HCT116 (cell line): ENCODE data around the gene MTHFD2L. TPM values are rescaled to one million over a fixed set of nuclear protein-coding genes. Genes with fewer than 3 reads are reported as not detected.

ENCODE experiments used
- ATAC-seq: fragments of 200-7000 bp; cut with Tn5 transposase; 2 replicates; pipeline ENCODE4 v1.9.1; 2020; ENCODE audit warnings: mild to moderate bottlenecking, moderate library complexity
- BruUV-seq: library from RNA; stranded (reverse); fragments of 400-500 nt; replicated peaks from 2 replicates; lab custom pipeline; 2021; lab: Mats Ljungman, UMichigan
- CTCF ChIA-PET: fragments of 300-600 bp; sonication (Branson Sonifier 250); formaldehyde crosslinking; loops from one replicate; lab custom pipeline; 2021; ENCODE audit warnings: antibody characterized with exemption; lab: Charles Lee
- POLR2A ChIA-PET: fragments of 300-600, 350-600 bp; sonication (Branson Sonifier 250); formaldehyde crosslinking; loops from one replicate; lab custom pipeline; 2021; ENCODE audit warnings: antibody characterized with exemption; lab: Charles Lee
- RAD21 ChIA-PET, 2 experiments: fragments of 300-600 bp; sonication (Branson Sonifier 250); formaldehyde crosslinking; loops; one replicate each; lab custom pipeline; 2023; ENCODE audit warnings: low total read pairs in 2 of 2; ENCODE audit not compliant: uncharacterized antibody in 2 of 2, unreplicated experiment in 2 of 2, low non-redundant PET in 1 of 2; lab: Charles Lee
- DNase-seq: peaks from one replicate; pipeline ENCODE4 v3.0.0-alpha.2; 2010; ENCODE audit warnings: low read depth, low spot score
- H2AFZ ChIP-seq: fragments of 200-600 bp; shearing (Covaris generic), sonication (generic); 2 replicates; pipeline ENCODE4 v1.6.1; 2017; ENCODE audit warnings: low read depth, mixed run types, mixed read lengths, antibody characterized with exemption, low read length; ENCODE audit not compliant: poor library complexity, severe bottlenecking
- H3K27ac ChIP-seq: 2 replicates; pipeline ENCODE4 v1.5.1; 2012; ENCODE audit warnings: low read depth, low read length
- H3K27me3 ChIP-seq: fragments of 200-600 bp; sonication (generic); 2 replicates; pipeline ENCODE4 v1.6.1; 2016; ENCODE audit warnings: mixed run types, low read length, mixed read lengths; ENCODE audit not compliant: insufficient read depth
- H3K36me3 ChIP-seq, 2 experiments: fragments of 200-500 bp in 1 of 2; fragments of 200-600 bp in 1 of 2; sonication (Bioruptor generic) in 1 of 2; sonication (generic) in 1 of 2; 2 replicates each; pipeline versions ENCODE4 v1.5.1 to v1.6.1; 2014 to 2016; ENCODE audit warnings: low read length in 2 of 2, inconsistent platforms in 1 of 2, mixed read lengths in 1 of 2, mixed run types in 1 of 2; ENCODE audit not compliant: insufficient read depth in 2 of 2, control insufficient read depth in 1 of 2
- H3K4me1 ChIP-seq, 2 experiments: fragments of 200-600 bp in 1 of 2; sonication (generic) in 1 of 2; 2 replicates each; pipeline versions ENCODE4 v1.5.1 to v1.6.1; 2012 to 2017; ENCODE audit warnings: low read length in 2 of 2, inconsistent platforms in 1 of 2, mild to moderate bottlenecking in 1 of 2, mixed read lengths in 1 of 2, mixed run types in 1 of 2, moderate library complexity in 1 of 2; ENCODE audit not compliant: insufficient read depth in 2 of 2, control insufficient read depth in 1 of 2
- H3K4me2 ChIP-seq: fragments of 200-600 bp; sonication (generic); 2 replicates; pipeline ENCODE4 v1.6.1; 2017; ENCODE audit warnings: mixed run types, low read length, mixed read lengths
- H3K4me3 ChIP-seq, 2 experiments: fragments of 200-600 bp in 1 of 2; sonication (generic) in 1 of 2; replicated peaks in 1 of 2; 2 replicates each; pipeline ENCODE4 v1.5.1; 2011 to 2016; ENCODE audit warnings: low read length in 2 of 2, control low read depth in 1 of 2, low read depth in 1 of 2, mild to moderate bottlenecking in 1 of 2, mixed read lengths in 1 of 2, mixed run types in 1 of 2
- H3K79me2 ChIP-seq: fragments of 200-600 bp; sonication (generic); 2 replicates; pipeline ENCODE4 v1.6.1; 2017; ENCODE audit warnings: mild to moderate bottlenecking, mixed run types, low read length, moderate library complexity, mixed read lengths; ENCODE audit not compliant: insufficient read depth
- H3K9ac ChIP-seq: fragments of 200-600 bp; sonication (generic); 2 replicates; pipeline ENCODE4 v1.6.1; 2016; ENCODE audit warnings: low read length, mixed read lengths
- H3K9me2 ChIP-seq: fragments of 200-600 bp; sonication (generic), shearing (Covaris generic); 2 replicates; pipeline ENCODE4 v1.6.1; 2017; ENCODE audit warnings: mixed run types, mild to moderate bottlenecking, moderate library complexity; ENCODE audit not compliant: insufficient read depth
- H3K9me3 ChIP-seq, 2 experiments: fragments of 200-500 bp in 1 of 2; fragments of 200-600 bp in 1 of 2; sonication (Bioruptor generic) in 1 of 2; sonication (generic) in 1 of 2; 2 replicates each; pipeline ENCODE4 v1.6.1; 2014 to 2017; ENCODE audit warnings: low read length in 2 of 2, mixed read lengths in 2 of 2, inconsistent platforms in 1 of 2, low read depth in 1 of 2, mild to moderate bottlenecking in 1 of 2, mixed run types in 1 of 2, moderate library complexity in 1 of 2; ENCODE audit not compliant: control insufficient read depth in 1 of 2, insufficient read depth in 1 of 2
- H4K20me1 ChIP-seq: fragments of 200-600 bp; sonication (generic), shearing (Covaris generic); 2 replicates; pipeline ENCODE4 v1.6.1; 2017; ENCODE audit warnings: mixed run types, mild to moderate bottlenecking, moderate library complexity; ENCODE audit not compliant: insufficient read depth
- CBX3 ChIP-seq: IDR thresholded peaks from 2 replicates; pipeline ENCODE4 v1.6.1; 2012; ENCODE audit warnings: low read depth
- CEBPB ChIP-seq: IDR thresholded peaks from 2 replicates; pipeline ENCODE4 v1.6.1; 2012; ENCODE audit warnings: low read depth
- FOSL1 ChIP-seq: IDR thresholded peaks from 2 replicates; pipeline ENCODE4 v1.6.1; 2012; ENCODE audit warnings: low read depth
- POLR2A ChIP-seq: IDR thresholded peaks from 2 replicates; pipeline ENCODE4 v1.7.0; 2011; ENCODE audit warnings: borderline replicate concordance; ENCODE audit not compliant: insufficient read depth, insufficient read length; ENCODE audit errors: extremely low read depth
- POLR2AphosphoS5 ChIP-seq: IDR thresholded peaks from 2 replicates; pipeline ENCODE4 v1.6.1; 2011; ENCODE audit warnings: mild to moderate bottlenecking, low read depth, low read length, moderate library complexity
- SP1 ChIP-seq: IDR thresholded peaks from 2 replicates; pipeline ENCODE4 v1.6.1; 2012; ENCODE audit warnings: low read depth
- ZNF274 ChIP-seq: fragments of 200-500 bp; sonication (Bioruptor generic); IDR thresholded peaks from 2 replicates; pipeline ENCODE4 v1.6.1; 2014; ENCODE audit warnings: mild to moderate bottlenecking, low read depth, low read length, inconsistent platforms
- intact Hi-C: fragments of 100-400 bp; cut with micrococcal nuclease; formaldehyde crosslinking; loops from 2 replicates; pipeline ENCODE4 v1.10.0; 2022
- total RNA-seq: library from RNA; stranded (reverse); gene quantifications from one replicate; pipeline ENCODE4 v1.2.1, GENCODE V29; 2021; ENCODE audit not compliant: unreplicated experiment
- TF ChIP-seq, protein P1 (sequence below): IDR thresholded peaks from 2 replicates; pipeline ENCODE4 v1.6.1; 2012; ENCODE audit warnings: low read depth
- TF ChIP-seq, protein P2 (sequence below): IDR thresholded peaks from 2 replicates; pipeline ENCODE4 v1.6.1; 2012
- TF ChIP-seq, protein P3 (sequence below): IDR thresholded peaks from 2 replicates; pipeline ENCODE4 v1.6.1; 2011; ENCODE audit warnings: mild to moderate bottlenecking, low read length, moderate library complexity; ENCODE audit not compliant: insufficient replicate concordance; ENCODE audit errors: extremely low read depth

The MTHFD2L gene
- total RNA-seq, 1 experiment from 2014 or later = 15.0 TPM

DNA sequence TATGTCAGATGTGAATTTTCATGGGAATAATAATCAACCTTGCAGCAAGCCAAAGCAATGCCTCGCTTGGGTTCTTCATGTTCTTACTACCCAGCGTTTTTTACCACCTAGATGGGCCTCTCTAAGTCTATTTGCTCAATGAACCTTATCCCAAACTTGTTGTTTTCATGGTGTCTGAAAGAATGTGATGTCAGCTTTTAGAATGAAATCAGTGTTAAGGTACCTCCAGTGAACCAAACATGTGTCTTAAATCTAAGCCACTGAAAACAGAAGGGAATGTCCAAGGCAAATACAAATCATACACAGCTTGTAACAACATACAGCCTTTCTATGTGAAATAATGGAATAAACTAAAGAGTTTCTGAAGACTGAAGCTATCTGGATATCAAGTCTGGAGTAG, 157.0 kb downstream of the MTHFD2L start:
- no TSS peak for BruUV-seq
- Histone ChIP-seq H3K4me3 (no peak overlapping the region), H3K4me2 (no peak overlapping the region), H3K9ac (no peak overlapping the region), H3K27me3 (no peaks in the 10 kb centered on the region), H4K20me1 (no peaks in the 10 kb centered on the region), H2AFZ (no peak overlapping the region)
- CTCF ChIA-PET = interaction anchor here (1.0 kb wide), 1 partner anchor 125 kb away, joined by 3 read pairs; no protein-coding TSS in a partner anchor
- ATAC-seq = no peak
- RAD21 ChIA-PET = no interaction called here
- TF ChIP-seq, protein P1, sequence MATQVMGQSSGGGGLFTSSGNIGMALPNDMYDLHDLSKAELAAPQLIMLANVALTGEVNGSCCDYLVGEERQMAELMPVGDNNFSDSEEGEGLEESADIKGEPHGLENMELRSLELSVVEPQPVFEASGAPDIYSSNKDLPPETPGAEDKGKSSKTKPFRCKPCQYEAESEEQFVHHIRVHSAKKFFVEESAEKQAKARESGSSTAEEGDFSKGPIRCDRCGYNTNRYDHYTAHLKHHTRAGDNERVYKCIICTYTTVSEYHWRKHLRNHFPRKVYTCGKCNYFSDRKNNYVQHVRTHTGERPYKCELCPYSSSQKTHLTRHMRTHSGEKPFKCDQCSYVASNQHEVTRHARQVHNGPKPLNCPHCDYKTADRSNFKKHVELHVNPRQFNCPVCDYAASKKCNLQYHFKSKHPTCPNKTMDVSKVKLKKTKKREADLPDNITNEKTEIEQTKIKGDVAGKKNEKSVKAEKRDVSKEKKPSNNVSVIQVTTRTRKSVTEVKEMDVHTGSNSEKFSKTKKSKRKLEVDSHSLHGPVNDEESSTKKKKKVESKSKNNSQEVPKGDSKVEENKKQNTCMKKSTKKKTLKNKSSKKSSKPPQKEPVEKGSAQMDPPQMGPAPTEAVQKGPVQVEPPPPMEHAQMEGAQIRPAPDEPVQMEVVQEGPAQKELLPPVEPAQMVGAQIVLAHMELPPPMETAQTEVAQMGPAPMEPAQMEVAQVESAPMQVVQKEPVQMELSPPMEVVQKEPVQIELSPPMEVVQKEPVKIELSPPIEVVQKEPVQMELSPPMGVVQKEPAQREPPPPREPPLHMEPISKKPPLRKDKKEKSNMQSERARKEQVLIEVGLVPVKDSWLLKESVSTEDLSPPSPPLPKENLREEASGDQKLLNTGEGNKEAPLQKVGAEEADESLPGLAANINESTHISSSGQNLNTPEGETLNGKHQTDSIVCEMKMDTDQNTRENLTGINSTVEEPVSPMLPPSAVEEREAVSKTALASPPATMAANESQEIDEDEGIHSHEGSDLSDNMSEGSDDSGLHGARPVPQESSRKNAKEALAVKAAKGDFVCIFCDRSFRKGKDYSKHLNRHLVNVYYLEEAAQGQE = no peak
- TF ChIP-seq, protein P2, sequence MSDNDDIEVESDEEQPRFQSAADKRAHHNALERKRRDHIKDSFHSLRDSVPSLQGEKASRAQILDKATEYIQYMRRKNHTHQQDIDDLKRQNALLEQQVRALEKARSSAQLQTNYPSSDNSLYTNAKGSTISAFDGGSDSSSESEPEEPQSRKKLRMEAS = no peak
- TF ChIP-seq POLR2A (no peak), FOSL1 (no peak), SP1 (no peak), CEBPB (no peak), POLR2AphosphoS5 (no peak), ZNF274 (no peak), CBX3 (no peak)
- TF ChIP-seq, protein P3, sequence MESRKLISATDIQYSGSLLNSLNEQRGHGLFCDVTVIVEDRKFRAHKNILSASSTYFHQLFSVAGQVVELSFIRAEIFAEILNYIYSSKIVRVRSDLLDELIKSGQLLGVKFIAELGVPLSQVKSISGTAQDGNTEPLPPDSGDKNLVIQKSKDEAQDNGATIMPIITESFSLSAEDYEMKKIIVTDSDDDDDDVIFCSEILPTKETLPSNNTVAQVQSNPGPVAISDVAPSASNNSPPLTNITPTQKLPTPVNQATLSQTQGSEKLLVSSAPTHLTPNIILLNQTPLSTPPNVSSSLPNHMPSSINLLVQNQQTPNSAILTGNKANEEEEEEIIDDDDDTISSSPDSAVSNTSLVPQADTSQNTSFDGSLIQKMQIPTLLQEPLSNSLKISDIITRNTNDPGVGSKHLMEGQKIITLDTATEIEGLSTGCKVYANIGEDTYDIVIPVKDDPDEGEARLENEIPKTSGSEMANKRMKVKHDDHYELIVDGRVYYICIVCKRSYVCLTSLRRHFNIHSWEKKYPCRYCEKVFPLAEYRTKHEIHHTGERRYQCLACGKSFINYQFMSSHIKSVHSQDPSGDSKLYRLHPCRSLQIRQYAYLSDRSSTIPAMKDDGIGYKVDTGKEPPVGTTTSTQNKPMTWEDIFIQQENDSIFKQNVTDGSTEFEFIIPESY = no peak
- TF ChIP-seq, all 23 proteins: peak for 0
- intact Hi-C loops = loop anchor here (5.0 to 10.0 kb wide), 2 partner anchors 280 to 653 kb away; partner anchors contain the start of gene CXCL3
- Histone ChIP-seq H3K4me1 (peaks cover 6 to 16% of the 10 kb centered on the region in 2 experiments), H3K36me3 (no peaks in the 10 kb centered on the region; a peak in 1 of 4 replicates), H3K79me2 (no peaks in the 10 kb centered on the region), H3K9me2 (no peaks in the 10 kb centered on the region), H3K9me3 (no peaks in the 10 kb centered on the region), H3K27ac (no peak overlapping the region)
- DNase-seq = no peak
- POLR2A ChIA-PET = no interaction called here
